Brain microvascular endothelial cell (primary cell): ENCODE results near the gene ARL13A.
"Not testable (repeated sequence)": the region's sequence is repeated elsewhere in the genome, so short reads cannot be mapped to it uniquely, and the experiment has no call there.

Experiments
- DNase-seq: peaks from one replicate; pipeline ENCODE4 v3.0.0-alpha.2; 2020
- H3K27ac ChIP-seq: fragments of 250-450 bp; sonication (Bioruptor Pico); 2 replicates; pipeline ENCODE4 v1.5.1; 2020; ENCODE audit warnings: mild to moderate bottlenecking, moderate library complexity
- H3K27me3 ChIP-seq: fragments of 250-450 bp; sonication (Bioruptor Pico); replicated peaks from 2 replicates; pipeline ENCODE4 v1.5.1; 2020; ENCODE audit warnings: mild to moderate bottlenecking
- H3K36me3 ChIP-seq: fragments of 250-450 bp; sonication (Bioruptor Pico); replicated peaks from 2 replicates; pipeline ENCODE4 v1.5.1; 2020; ENCODE audit warnings: mild to moderate bottlenecking
- H3K4me3 ChIP-seq: 2 replicates; pipeline ENCODE4 v1.5.1; 2011; ENCODE audit warnings: low read depth, mild to moderate bottlenecking, control low read depth, low read length, moderate library complexity
- in situ Hi-C: cut with HindIII; loops from 2 replicates; pipeline ENCODE4 v1.10.0; 2017; ENCODE audit warnings: low sequenced_read_pairs, low pct_ligation_motif_present
- TF ChIP-seq, protein P1 (sequence below): IDR thresholded peaks from 2 replicates; pipeline ENCODE4 v1.5.1; 2011; ENCODE audit warnings: low read depth, mild to moderate bottlenecking, moderate library complexity, low read length, control low read depth, inconsistent platforms; ENCODE audit errors: missing control alignments

Gene ARL13A

GRCh38 chrX:100979881-100980607 is 10.5 kb downstream of the ARL13A start:
- H3K27ac ChIP-seq, result no peak overlapping the region
- no peak overlapping the region for H3K4me3 ChIP-seq
- TF ChIP-seq, protein P1, sequence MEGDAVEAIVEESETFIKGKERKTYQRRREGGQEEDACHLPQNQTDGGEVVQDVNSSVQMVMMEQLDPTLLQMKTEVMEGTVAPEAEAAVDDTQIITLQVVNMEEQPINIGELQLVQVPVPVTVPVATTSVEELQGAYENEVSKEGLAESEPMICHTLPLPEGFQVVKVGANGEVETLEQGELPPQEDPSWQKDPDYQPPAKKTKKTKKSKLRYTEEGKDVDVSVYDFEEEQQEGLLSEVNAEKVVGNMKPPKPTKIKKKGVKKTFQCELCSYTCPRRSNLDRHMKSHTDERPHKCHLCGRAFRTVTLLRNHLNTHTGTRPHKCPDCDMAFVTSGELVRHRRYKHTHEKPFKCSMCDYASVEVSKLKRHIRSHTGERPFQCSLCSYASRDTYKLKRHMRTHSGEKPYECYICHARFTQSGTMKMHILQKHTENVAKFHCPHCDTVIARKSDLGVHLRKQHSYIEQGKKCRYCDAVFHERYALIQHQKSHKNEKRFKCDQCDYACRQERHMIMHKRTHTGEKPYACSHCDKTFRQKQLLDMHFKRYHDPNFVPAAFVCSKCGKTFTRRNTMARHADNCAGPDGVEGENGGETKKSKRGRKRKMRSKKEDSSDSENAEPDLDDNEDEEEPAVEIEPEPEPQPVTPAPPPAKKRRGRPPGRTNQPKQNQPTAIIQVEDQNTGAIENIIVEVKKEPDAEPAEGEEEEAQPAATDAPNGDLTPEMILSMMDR, result no peak
- no peaks in the 10 kb centered on the region for H3K36me3 ChIP-seq
- in situ Hi-C loops, result no loop called here
- H3K27me3 ChIP-seq, result no peaks in the 10 kb centered on the region
- DNase-seq, result no peak

DNA sequence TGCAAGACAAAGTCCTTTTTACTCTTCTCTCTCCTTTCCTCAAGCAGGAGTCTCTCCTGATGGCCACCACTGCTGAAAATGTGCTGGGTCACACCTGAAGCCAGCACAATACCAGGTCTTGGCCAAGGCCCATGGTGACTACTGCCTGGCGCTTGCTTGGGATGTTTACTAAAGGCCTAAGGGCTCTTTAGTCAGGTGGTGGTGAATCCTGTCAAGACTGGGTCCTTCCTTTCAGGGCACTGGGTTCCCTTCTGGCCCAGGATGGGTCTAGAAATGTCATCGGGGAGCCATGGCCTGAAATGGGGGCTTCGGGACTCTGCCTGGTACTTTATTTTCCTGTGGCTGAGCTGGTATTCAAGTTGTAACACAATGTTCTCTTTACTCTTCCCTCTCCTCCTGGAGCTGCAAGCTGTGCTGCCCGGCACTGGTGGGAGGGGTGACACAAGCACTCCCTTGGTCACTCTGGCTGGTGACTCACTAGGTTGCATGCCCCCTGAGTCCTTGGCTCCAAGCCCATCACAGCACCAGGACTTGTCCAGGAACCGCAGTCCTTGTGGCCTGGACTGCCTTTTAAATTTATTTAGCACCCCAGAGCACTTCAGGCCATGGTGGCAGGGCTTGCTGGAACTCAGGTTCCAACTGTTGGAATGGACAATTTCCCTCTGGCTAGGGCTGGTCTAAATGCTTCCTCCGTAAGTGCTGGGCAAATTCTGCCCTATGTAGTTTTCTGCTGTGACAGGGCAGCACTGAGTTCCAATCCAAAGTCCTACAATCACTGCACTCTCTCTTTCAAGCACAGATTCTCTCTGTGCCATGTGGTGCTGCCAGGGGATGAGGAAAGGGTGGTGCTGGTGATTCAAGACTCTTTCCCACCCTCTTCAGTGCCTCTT is 11.3 kb downstream of the ARL13A start:
- peak; percentile 73 for DNase-seq
- Histone ChIP-seq H3K36me3 (no peaks in the 10 kb centered on the region), H3K27ac (peak overlapping the region; percentile 32), H3K27me3 (no peaks in the 10 kb centered on the region), H3K4me3 (no peak overlapping the region)
- TF ChIP-seq, protein P1, result no peak
- in situ Hi-C loops, result no loop called here

GRCh38 chrX:100981498-100981845 is 12.0 kb downstream of the ARL13A start:
- DNase-seq, in situ Hi-C loops, H3K27ac ChIP-seq, H3K27me3 ChIP-seq, H3K36me3 ChIP-seq, H3K4me3 ChIP-seq: not testable (repeated sequence)

- in situ Hi-C loops, result no loop called here
- Histone ChIP-seq H3K36me3 (no peaks in the 10 kb centered on the region), H3K27ac (no peak overlapping the region), H3K4me3 (no peak overlapping the region), H3K27me3 (no peaks in the 10 kb centered on the region)
- DNase-seq, result no peak
- TF ChIP-seq, protein P1, result no peak
Observed at GRCh38 chrX:100984818-100985217, 15.3 kb downstream of the ARL13A start.

DNA sequence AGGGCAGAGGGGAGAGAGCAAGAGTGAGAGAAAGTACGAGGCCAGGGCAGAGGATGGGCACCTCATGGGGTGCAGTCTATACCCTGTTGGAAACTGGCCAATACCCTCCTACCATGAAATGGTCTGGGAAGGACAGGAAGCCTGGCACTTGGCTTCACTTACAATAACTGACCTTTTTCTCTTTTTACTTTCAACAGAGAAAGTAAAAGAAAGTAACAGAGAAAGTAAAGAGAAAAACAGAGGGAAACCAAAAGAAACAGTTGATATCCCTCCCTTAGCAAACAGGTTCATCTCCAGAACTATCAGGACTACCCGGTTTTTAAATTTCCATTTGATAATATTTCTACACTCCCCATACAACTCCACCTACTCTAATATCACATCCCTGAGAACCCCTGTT is 20.6 kb downstream of the ARL13A start:
- Histone ChIP-seq H3K27ac (no peak overlapping the region), H3K4me3 (no peak overlapping the region), H3K27me3 (no peaks in the 10 kb centered on the region), H3K36me3 (no peaks in the 10 kb centered on the region)
- DNase-seq, result no peak
- in situ Hi-C loops, result no loop called here
- TF ChIP-seq, protein P1, result no peak
